GM23338 (cell line): ENCODE measurements around the gene PSAPL1.
A peak's percentile ranks its signal among the peaks of the same experiment; 100 is the strongest.

Experiments used
- CREB1 ChIP-seq: fragments of 250-450 bp; sonication (Bioruptor Pico); IDR thresholded peaks from 2 replicates; pipeline ENCODE4 v1.5.0; 2020; ENCODE audit warnings: low read depth, mild to moderate bottlenecking, moderate library complexity
- CTCF ChIP-seq, 2 experiments: fragments of 200-600 bp in 1 of 2; sonication (generic) in 1 of 2; conservative IDR thresholded peaks; 2 replicates each; pipeline versions ENCODE4 v1.5.1 to v1.6.1; 2016 to 2017; ENCODE audit warnings: antibody characterized with exemption in 2 of 2, low read depth in 2 of 2, mild to moderate bottlenecking in 2 of 2, moderate library complexity in 1 of 2
- NANOG ChIP-seq: IDR thresholded peaks from 2 replicates; pipeline ENCODE4 v1.6.1; 2016; ENCODE audit warnings: antibody characterized with exemption, borderline replicate concordance
- STAT1 ChIP-seq: IDR thresholded peaks from one replicate; pipeline ENCODE4 v1.6.1; 2016; ENCODE audit warnings: antibody characterized with exemption; ENCODE audit not compliant: unreplicated experiment
- TF ChIP-seq, protein P1 (sequence below): IDR thresholded peaks from one replicate; pipeline ENCODE4 v1.6.1; 2018; ENCODE audit warnings: antibody characterized with exemption; ENCODE audit not compliant: unreplicated experiment

GRCh38 chr4:7462509-7462971 lies 27.8 kb upstream of the PSAPL1 start:
- TF ChIP-seq STAT1: no peak
- peak; percentile 20 to 69; a peak in 3 of 4 replicates for TF ChIP-seq CTCF (conservative IDR thresholded peaks at IDR 0.05; ENCODE audit: low read depth in 2 of 2)
- TF ChIP-seq NANOG: no peak
- TF ChIP-seq, protein P1, sequence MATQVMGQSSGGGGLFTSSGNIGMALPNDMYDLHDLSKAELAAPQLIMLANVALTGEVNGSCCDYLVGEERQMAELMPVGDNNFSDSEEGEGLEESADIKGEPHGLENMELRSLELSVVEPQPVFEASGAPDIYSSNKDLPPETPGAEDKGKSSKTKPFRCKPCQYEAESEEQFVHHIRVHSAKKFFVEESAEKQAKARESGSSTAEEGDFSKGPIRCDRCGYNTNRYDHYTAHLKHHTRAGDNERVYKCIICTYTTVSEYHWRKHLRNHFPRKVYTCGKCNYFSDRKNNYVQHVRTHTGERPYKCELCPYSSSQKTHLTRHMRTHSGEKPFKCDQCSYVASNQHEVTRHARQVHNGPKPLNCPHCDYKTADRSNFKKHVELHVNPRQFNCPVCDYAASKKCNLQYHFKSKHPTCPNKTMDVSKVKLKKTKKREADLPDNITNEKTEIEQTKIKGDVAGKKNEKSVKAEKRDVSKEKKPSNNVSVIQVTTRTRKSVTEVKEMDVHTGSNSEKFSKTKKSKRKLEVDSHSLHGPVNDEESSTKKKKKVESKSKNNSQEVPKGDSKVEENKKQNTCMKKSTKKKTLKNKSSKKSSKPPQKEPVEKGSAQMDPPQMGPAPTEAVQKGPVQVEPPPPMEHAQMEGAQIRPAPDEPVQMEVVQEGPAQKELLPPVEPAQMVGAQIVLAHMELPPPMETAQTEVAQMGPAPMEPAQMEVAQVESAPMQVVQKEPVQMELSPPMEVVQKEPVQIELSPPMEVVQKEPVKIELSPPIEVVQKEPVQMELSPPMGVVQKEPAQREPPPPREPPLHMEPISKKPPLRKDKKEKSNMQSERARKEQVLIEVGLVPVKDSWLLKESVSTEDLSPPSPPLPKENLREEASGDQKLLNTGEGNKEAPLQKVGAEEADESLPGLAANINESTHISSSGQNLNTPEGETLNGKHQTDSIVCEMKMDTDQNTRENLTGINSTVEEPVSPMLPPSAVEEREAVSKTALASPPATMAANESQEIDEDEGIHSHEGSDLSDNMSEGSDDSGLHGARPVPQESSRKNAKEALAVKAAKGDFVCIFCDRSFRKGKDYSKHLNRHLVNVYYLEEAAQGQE: no peak
- no peak for TF ChIP-seq CREB1
